ENCODE results near the gene FCRL1.

- TF ChIP-seq, protein P1, sequence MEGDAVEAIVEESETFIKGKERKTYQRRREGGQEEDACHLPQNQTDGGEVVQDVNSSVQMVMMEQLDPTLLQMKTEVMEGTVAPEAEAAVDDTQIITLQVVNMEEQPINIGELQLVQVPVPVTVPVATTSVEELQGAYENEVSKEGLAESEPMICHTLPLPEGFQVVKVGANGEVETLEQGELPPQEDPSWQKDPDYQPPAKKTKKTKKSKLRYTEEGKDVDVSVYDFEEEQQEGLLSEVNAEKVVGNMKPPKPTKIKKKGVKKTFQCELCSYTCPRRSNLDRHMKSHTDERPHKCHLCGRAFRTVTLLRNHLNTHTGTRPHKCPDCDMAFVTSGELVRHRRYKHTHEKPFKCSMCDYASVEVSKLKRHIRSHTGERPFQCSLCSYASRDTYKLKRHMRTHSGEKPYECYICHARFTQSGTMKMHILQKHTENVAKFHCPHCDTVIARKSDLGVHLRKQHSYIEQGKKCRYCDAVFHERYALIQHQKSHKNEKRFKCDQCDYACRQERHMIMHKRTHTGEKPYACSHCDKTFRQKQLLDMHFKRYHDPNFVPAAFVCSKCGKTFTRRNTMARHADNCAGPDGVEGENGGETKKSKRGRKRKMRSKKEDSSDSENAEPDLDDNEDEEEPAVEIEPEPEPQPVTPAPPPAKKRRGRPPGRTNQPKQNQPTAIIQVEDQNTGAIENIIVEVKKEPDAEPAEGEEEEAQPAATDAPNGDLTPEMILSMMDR (IDR thresholded peaks at IDR 0.05) = no peak
- no peak for TF ChIP-seq ZFX (IDR thresholded peaks at IDR 0.05; ENCODE audit: borderline replicate concordance)
These were observed 21.8 kb upstream of the FCRL1 start, which contains the start of gene CD5L for GRCh38 chr1:157841708-157842107.

Measured in 22Rv1 (cell line).